ENCODE data around the gene RAD17.
A peak's percentile ranks its signal among the peaks of the same experiment; 100 is the strongest.

Gene RAD17

DNA sequence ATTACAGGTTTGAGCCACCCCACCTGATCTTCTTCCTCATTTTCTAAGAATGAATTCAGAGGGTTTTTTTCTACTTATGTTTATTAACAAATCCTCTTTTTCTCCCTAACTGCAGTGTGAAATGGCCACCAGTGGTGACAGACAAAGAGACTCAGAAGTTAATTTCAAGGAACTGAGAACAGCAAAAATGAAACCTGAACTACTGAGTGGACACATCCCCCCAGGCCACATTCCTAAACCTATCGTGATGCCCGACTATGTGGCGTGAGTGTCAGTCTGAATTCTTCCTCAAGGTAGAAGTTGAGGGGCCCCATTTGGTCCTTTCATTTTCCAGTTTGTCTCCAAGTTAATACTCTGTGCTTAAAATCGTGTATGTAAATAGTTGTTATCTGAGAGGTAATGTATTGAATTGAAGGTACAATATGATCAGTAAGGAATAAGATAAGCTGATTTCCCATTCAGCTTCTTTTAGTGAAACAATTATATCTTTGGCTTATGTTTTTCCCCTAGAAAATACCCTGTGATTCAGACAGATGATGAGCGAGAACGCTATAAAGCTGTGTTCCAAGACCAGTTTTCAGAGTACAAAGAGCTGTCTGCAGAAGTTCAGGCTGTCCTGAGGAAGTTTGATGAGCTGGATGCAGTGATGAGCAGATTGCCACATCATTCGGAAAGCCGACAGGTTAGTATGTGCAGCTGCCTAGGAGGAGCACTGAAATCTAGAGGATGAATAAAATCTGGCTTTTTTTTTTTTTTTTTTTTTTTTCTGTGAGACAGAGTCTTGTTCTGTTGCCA lies 63.0 kb downstream of the RAD17 start:
- TF ChIP-seq CEBPB (IDR thresholded peaks at IDR 0.05) (no peak), MAX (IDR thresholded peaks at IDR 0.05) (no peak), EGR1 (IDR thresholded peaks at IDR 0.05) (no peak), ZBTB7A (IDR thresholded peaks at IDR 0.05; ENCODE audit: low read depth) (no peak), USF1 (IDR thresholded peaks at IDR 0.05) (no peak), EP300 (IDR thresholded peaks at IDR 0.05; ENCODE audit: borderline replicate concordance) (no peak), TAF1 (IDR thresholded peaks at IDR 0.05; ENCODE audit: low read depth) (no peak), YY1 (IDR thresholded peaks at IDR 0.05; ENCODE audit: low read depth) (no peak), FOXM1 (IDR thresholded peaks at IDR 0.05; ENCODE audit: borderline replicate concordance, low read depth) (no peak), TEAD4 (IDR thresholded peaks at IDR 0.05) (no peak), CREB1 (IDR thresholded peaks at IDR 0.05; ENCODE audit: low read depth) (no peak), NFIC (IDR thresholded peaks at IDR 0.05) (no peak), TCF12 (IDR thresholded peaks at IDR 0.05; ENCODE audit: low read depth) (no peak)

DNA sequence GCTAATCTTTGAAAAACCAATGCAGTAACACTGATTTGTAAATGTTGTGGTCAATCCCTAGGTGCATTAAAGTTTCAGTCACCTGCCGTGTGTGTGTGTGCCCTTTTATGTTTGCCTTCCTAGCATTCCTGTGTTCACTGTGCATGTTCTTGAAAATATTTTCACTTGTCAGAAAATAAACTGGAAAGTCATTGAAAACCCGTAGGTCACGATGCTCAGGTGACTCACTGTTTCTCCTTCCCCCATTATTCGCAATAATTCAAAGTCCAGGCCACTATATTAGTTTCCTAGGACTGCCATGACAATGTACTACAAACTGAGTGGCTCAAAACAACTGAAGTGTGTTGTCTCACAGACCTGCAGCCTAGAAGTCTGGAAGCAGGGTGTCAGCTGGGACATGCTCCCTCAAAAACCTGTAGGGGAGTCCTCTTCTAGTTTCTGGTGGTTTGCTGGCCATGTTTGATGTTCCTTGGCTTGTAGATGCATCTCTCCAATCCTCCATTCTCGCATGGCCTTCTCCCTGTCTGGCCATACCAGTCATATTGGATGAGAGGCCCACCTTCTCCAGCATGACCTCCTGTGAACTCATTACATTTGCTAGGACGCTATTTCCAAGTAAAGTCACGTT lies 74.6 kb downstream of the RAD17 start:
- no peak for TF ChIP-seq TCF12 (IDR thresholded peaks at IDR 0.05; ENCODE audit: low read depth)
- TF ChIP-seq TEAD4 (IDR thresholded peaks at IDR 0.05) = 0 out of 2 replicates have a peak, but pooled peaks have one; percentile 16

DNA sequence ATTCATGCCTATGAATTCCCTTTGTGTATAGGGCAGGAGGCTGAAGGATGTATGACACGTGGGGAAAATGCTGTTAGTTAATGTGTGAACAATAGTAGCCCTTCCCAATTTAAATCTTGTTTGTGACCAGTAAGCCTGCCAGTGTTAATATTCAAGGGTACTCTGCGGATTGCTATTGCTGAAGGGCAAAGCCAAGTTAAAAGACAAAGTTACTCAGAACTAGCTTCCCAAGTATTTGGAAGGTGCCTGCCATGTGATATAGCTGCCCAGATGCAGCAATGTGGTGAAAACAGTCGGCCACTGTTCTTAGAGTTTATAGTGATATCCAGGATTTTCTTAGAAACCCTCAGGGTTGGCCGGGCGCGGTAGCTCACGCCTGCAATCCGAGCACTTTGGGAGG lies 79.9 kb downstream of the RAD17 start:
- TF ChIP-seq, protein P1, sequence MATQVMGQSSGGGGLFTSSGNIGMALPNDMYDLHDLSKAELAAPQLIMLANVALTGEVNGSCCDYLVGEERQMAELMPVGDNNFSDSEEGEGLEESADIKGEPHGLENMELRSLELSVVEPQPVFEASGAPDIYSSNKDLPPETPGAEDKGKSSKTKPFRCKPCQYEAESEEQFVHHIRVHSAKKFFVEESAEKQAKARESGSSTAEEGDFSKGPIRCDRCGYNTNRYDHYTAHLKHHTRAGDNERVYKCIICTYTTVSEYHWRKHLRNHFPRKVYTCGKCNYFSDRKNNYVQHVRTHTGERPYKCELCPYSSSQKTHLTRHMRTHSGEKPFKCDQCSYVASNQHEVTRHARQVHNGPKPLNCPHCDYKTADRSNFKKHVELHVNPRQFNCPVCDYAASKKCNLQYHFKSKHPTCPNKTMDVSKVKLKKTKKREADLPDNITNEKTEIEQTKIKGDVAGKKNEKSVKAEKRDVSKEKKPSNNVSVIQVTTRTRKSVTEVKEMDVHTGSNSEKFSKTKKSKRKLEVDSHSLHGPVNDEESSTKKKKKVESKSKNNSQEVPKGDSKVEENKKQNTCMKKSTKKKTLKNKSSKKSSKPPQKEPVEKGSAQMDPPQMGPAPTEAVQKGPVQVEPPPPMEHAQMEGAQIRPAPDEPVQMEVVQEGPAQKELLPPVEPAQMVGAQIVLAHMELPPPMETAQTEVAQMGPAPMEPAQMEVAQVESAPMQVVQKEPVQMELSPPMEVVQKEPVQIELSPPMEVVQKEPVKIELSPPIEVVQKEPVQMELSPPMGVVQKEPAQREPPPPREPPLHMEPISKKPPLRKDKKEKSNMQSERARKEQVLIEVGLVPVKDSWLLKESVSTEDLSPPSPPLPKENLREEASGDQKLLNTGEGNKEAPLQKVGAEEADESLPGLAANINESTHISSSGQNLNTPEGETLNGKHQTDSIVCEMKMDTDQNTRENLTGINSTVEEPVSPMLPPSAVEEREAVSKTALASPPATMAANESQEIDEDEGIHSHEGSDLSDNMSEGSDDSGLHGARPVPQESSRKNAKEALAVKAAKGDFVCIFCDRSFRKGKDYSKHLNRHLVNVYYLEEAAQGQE (IDR thresholded peaks at IDR 0.05; ENCODE audit: low read depth) = no peak
- TF ChIP-seq TEAD4 (IDR thresholded peaks at IDR 0.05) = no peak
- TF ChIP-seq CREB1 (IDR thresholded peaks at IDR 0.05; ENCODE audit: low read depth) = no peak
- TF ChIP-seq TAF1 (IDR thresholded peaks at IDR 0.05; ENCODE audit: low read depth) = no peak
- no peak for TF ChIP-seq EP300 (IDR thresholded peaks at IDR 0.05; ENCODE audit: borderline replicate concordance)
- TF ChIP-seq USF1 (IDR thresholded peaks at IDR 0.05) = no peak
- no peak for TF ChIP-seq YY1 (IDR thresholded peaks at IDR 0.05; ENCODE audit: low read depth)
- no peak for TF ChIP-seq RAD21 (IDR thresholded peaks at IDR 0.05; ENCODE audit: low read depth)
- TF ChIP-seq FOXM1 (IDR thresholded peaks at IDR 0.05; ENCODE audit: borderline replicate concordance, low read depth) = no peak
- no peak for TF ChIP-seq EGR1 (IDR thresholded peaks at IDR 0.05)
- no peak for TF ChIP-seq ZBTB7A (IDR thresholded peaks at IDR 0.05; ENCODE audit: low read depth)
- no peak for TF ChIP-seq TCF12 (IDR thresholded peaks at IDR 0.05; ENCODE audit: low read depth)
- no peak for TF ChIP-seq MAX (IDR thresholded peaks at IDR 0.05)
- no peak for TF ChIP-seq NFIC (IDR thresholded peaks at IDR 0.05)
- TF ChIP-seq CEBPB (IDR thresholded peaks at IDR 0.05) = no peak

DNA sequence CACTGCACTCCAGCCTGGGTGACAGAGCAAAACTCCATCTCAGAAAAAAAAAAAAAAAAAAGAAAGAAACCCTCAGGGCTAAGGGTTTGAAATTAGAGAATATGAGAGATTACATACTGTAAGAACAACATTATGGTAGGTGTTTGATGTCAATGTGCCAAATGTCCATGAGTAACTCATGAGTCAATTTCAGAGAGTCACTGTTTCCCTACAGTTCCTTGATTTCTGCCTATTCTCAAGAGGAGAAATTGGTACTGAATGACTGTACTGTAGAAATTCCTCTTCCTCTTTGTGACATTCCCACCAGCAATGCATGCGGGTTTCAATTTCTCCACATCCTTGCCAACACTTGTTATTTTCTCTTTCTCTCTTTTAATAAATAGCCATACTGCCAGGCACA lies 80.5 kb downstream of the RAD17 start:
- TF ChIP-seq EP300 (IDR thresholded peaks at IDR 0.05; ENCODE audit: borderline replicate concordance) (no peak), CEBPB (IDR thresholded peaks at IDR 0.05) (no peak), TEAD4 (IDR thresholded peaks at IDR 0.05) (no peak), TCF12 (IDR thresholded peaks at IDR 0.05; ENCODE audit: low read depth) (no peak), EGR1 (IDR thresholded peaks at IDR 0.05) (no peak), RAD21 (IDR thresholded peaks at IDR 0.05; ENCODE audit: low read depth) (no peak), FOXM1 (IDR thresholded peaks at IDR 0.05; ENCODE audit: borderline replicate concordance, low read depth) (no peak), MAX (IDR thresholded peaks at IDR 0.05) (no peak), CREB1 (IDR thresholded peaks at IDR 0.05; ENCODE audit: low read depth) (no peak)
- TF ChIP-seq, protein P1 (IDR thresholded peaks at IDR 0.05; ENCODE audit: low read depth) = no peak

DNA sequence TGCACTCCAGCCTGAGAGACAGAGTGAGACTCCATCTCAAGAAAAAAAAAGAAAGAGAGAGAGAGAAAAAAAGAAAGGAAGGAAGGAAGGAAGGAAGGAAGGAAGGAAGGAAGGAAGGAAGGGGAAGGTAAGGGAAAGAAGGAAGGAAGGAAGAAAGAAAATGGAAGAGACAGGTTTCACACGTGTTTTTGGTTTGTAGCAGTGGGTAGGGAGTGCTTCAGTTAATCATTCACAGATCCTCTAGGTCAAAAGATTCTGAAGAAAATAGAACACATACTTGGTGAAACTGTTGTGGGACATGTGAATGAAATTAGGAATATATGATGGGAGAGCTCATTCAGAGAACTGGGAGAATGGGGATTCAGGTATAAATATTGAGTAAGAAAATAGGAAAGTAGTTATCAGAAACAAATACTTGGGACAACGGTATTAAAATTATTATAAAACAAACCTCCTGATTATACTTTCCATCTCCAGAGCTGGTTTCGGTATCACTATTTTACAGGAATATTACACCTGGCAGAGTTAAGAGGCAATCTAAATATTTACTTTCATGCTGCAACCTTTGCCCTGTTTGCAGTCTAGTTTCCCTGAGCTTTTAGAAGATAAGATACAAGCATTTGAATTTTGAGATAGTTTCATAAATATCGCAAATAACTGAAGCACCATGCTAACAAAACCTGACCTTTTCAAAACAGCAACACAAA lies 82.5 kb downstream of the RAD17 start:
- no peak for TF ChIP-seq FOXM1 (IDR thresholded peaks at IDR 0.05; ENCODE audit: borderline replicate concordance, low read depth)
- TF ChIP-seq, protein P1 (IDR thresholded peaks at IDR 0.05; ENCODE audit: low read depth) = no peak
- TF ChIP-seq YY1 (IDR thresholded peaks at IDR 0.05; ENCODE audit: low read depth) = no peak
- no peak for TF ChIP-seq MAX (IDR thresholded peaks at IDR 0.05)
- no peak for TF ChIP-seq TCF12 (IDR thresholded peaks at IDR 0.05; ENCODE audit: low read depth)
- no peak for TF ChIP-seq USF1 (IDR thresholded peaks at IDR 0.05)
- no peak for TF ChIP-seq ZBTB7A (IDR thresholded peaks at IDR 0.05; ENCODE audit: low read depth)
- TF ChIP-seq EGR1 (IDR thresholded peaks at IDR 0.05) = no peak
- TF ChIP-seq TAF1 (IDR thresholded peaks at IDR 0.05; ENCODE audit: low read depth) = no peak
- TF ChIP-seq RAD21 (IDR thresholded peaks at IDR 0.05; ENCODE audit: low read depth) = no peak
- no peak for TF ChIP-seq CREB1 (IDR thresholded peaks at IDR 0.05; ENCODE audit: low read depth)
- TF ChIP-seq TEAD4 (IDR thresholded peaks at IDR 0.05) = no peak
- TF ChIP-seq NFIC (IDR thresholded peaks at IDR 0.05) = no peak
- TF ChIP-seq CEBPB (IDR thresholded peaks at IDR 0.05) = no peak
- no peak for TF ChIP-seq EP300 (IDR thresholded peaks at IDR 0.05; ENCODE audit: borderline replicate concordance)

Measured in Ishikawa (cell line).